Mesendoderm (in vitro differentiated cells): ENCODE data around the gene CTNNA3.

Source experiments
- DNase-seq: peaks from one replicate; pipeline ENCODE4 v3.0.0; 2013
- H2AK5ac ChIP-seq: 2 replicates; pipeline ENCODE4 v1.6.1; 2013; ENCODE audit warnings: low read length, inconsistent platforms
- H2BK120ac ChIP-seq: 2 replicates; pipeline ENCODE4 v1.6.1; 2013; ENCODE audit warnings: low read depth, mild to moderate bottlenecking, low read length, moderate library complexity, mixed read lengths
- H2BK15ac ChIP-seq: replicated peaks from 2 replicates; pipeline ENCODE4 v1.6.1; 2013; ENCODE audit warnings: low read depth, mild to moderate bottlenecking, moderate library complexity
- H2BK5ac ChIP-seq: 2 replicates; pipeline ENCODE4 v1.6.1; 2013; ENCODE audit warnings: low read length, inconsistent platforms
- H3K18ac ChIP-seq: 2 replicates; pipeline ENCODE4 v1.6.1; 2013; ENCODE audit warnings: mild to moderate bottlenecking, low read length, mixed read lengths
- H3K23ac ChIP-seq: one replicate; pipeline ENCODE4 v1.6.1; 2013; ENCODE audit warnings: low read length
- H3K27ac ChIP-seq: 2 replicates; pipeline ENCODE4 v1.5.1; 2013; ENCODE audit warnings: low read depth, mild to moderate bottlenecking, inconsistent platforms, low read length, moderate library complexity
- H3K27me3 ChIP-seq: 2 replicates; pipeline ENCODE4 v1.6.1; 2013; ENCODE audit warnings: low read length, control low read depth, mild to moderate bottlenecking, inconsistent platforms; ENCODE audit not compliant: insufficient read depth, poor library complexity
- H3K36me3 ChIP-seq: 2 replicates; pipeline ENCODE4 v1.6.1; 2013; ENCODE audit warnings: low read length, inconsistent platforms; ENCODE audit not compliant: control insufficient read depth, insufficient read depth
- H3K4ac ChIP-seq: one replicate; pipeline ENCODE4 v1.6.1; 2013; ENCODE audit warnings: low read depth, mild to moderate bottlenecking, low read length, moderate library complexity
- H3K4me1 ChIP-seq: 2 replicates; pipeline ENCODE4 v1.6.1; 2013; ENCODE audit warnings: low read depth, low read length, inconsistent platforms; ENCODE audit not compliant: control insufficient read depth
- H3K4me2 ChIP-seq: 2 replicates; pipeline ENCODE4 v1.6.1; 2013; ENCODE audit warnings: low read length
- H3K4me3 ChIP-seq: 2 replicates; pipeline ENCODE4 v1.5.1; 2013; ENCODE audit warnings: mild to moderate bottlenecking, low read length
- H3K56ac ChIP-seq: one replicate; pipeline ENCODE4 v1.6.1; 2013; ENCODE audit warnings: low read length
- H3K79me1 ChIP-seq: 2 replicates; pipeline ENCODE4 v1.6.1; 2013; ENCODE audit warnings: low read length, inconsistent platforms
- H3K79me2 ChIP-seq: 2 replicates; pipeline ENCODE4 v1.6.1; 2013; ENCODE audit warnings: mild to moderate bottlenecking, low read length; ENCODE audit not compliant: control insufficient read depth, insufficient read depth
- H3K9ac ChIP-seq: 2 replicates; pipeline ENCODE4 v1.6.1; 2013; ENCODE audit warnings: low read length, inconsistent platforms
- H4K5ac ChIP-seq: one replicate; pipeline ENCODE4 v1.6.1; 2013; ENCODE audit warnings: low read length
- H4K8ac ChIP-seq: one replicate; pipeline ENCODE4 v1.6.1; 2013; ENCODE audit warnings: low read depth, mild to moderate bottlenecking, control low read depth, low read length, moderate library complexity
- WGBS: extraction: QIAGEN DNeasy Blood & Tissue Kit; methylation state at CpG from one replicate; pipeline ENCODE4 v1.1.7; 2013; ENCODE audit warnings: low lambda C conversion rate, missing lambda C conversion rate; ENCODE audit not compliant: insufficient coverage; ENCODE audit errors: extremely low coverage; 5-methylcytosine and 5-hydroxymethylcytosine counted together

Gene CTNNA3

GRCh38 chr10:66026321-66026720 lies 1669.7 kb downstream of the CTNNA3 start:
- Histone ChIP-seq H4K8ac (no peak overlapping the region), H3K4me2 (no peak overlapping the region), H3K23ac (no peak overlapping the region), H2AK5ac (no peak overlapping the region), H3K79me1 (no peaks in the 10 kb centered on the region), H3K9ac (no peak overlapping the region), H3K56ac (no peak overlapping the region), H3K27ac (no peak overlapping the region), H3K79me2 (no peaks in the 10 kb centered on the region), H3K18ac (no peak overlapping the region), H3K36me3 (no peaks in the 10 kb centered on the region), H3K27me3 (no peaks in the 10 kb centered on the region), H3K4me3 (no peak overlapping the region), H4K5ac (no peak overlapping the region), H3K4ac (no peak overlapping the region), H3K4me1 (no peaks in the 10 kb centered on the region), H2BK120ac (no peak overlapping the region), H2BK15ac (no peak overlapping the region), H2BK5ac (no peak overlapping the region)
- no peak for DNase-seq
- no CpG with 5 or more reads among the region's 2 CpGs for WGBS

GRCh38 chr10:66025186-66025585 lies 1670.8 kb downstream of the CTNNA3 start:
- H4K8ac ChIP-seq, result no peak overlapping the region
- no peaks in the 10 kb centered on the region for H3K79me2 ChIP-seq
- no peak overlapping the region for H2BK15ac ChIP-seq
- no peak overlapping the region for H2BK120ac ChIP-seq
- no peaks in the 10 kb centered on the region for H3K27me3 ChIP-seq
- H3K79me1 ChIP-seq, result no peaks in the 10 kb centered on the region
- no peak overlapping the region for H4K5ac ChIP-seq
- H3K18ac ChIP-seq, result no peak overlapping the region
- H3K36me3 ChIP-seq, result no peaks in the 10 kb centered on the region
- H3K56ac ChIP-seq, result no peak overlapping the region
- no peak overlapping the region for H2AK5ac ChIP-seq
- H3K4me3 ChIP-seq, result no peak overlapping the region
- no peak overlapping the region for H3K9ac ChIP-seq
- no peak for DNase-seq
- no peak overlapping the region for H3K23ac ChIP-seq
- H2BK5ac ChIP-seq, result no peak overlapping the region
- H3K4me2 ChIP-seq, result no peak overlapping the region
- H3K27ac ChIP-seq, result no peak overlapping the region
- H3K4me1 ChIP-seq, result no peaks in the 10 kb centered on the region
- H3K4ac ChIP-seq, result no peak overlapping the region

GRCh38 chr10:66021423-66021822 lies 1674.6 kb downstream of the CTNNA3 start:
- H3K4me3 ChIP-seq, result no peak overlapping the region
- WGBS, result no CpG with 5 or more reads among the region's 2 CpGs
- H3K36me3 ChIP-seq, result no peaks in the 10 kb centered on the region
- no peak overlapping the region for H3K4me2 ChIP-seq
- no peak overlapping the region for H3K9ac ChIP-seq
- no peak overlapping the region for H3K18ac ChIP-seq
- H3K79me2 ChIP-seq, result no peaks in the 10 kb centered on the region
- no peak overlapping the region for H2AK5ac ChIP-seq
- H3K56ac ChIP-seq, result no peak overlapping the region
- no peak for DNase-seq
- no peak overlapping the region for H4K5ac ChIP-seq
- no peak overlapping the region for H3K23ac ChIP-seq
- H3K27ac ChIP-seq, result no peak overlapping the region
- H4K8ac ChIP-seq, result no peak overlapping the region
- H2BK120ac ChIP-seq, result no peak overlapping the region
- no peaks in the 10 kb centered on the region for H3K27me3 ChIP-seq
- H2BK5ac ChIP-seq, result no peak overlapping the region
- no peak overlapping the region for H2BK15ac ChIP-seq
- H3K4me1 ChIP-seq, result no peaks in the 10 kb centered on the region
- no peak overlapping the region for H3K4ac ChIP-seq
- no peaks in the 10 kb centered on the region for H3K79me1 ChIP-seq

- Histone ChIP-seq H3K79me2 (no peaks in the 10 kb centered on the region), H3K27ac (no peak overlapping the region), H3K9ac (no peak overlapping the region), H3K79me1 (no peaks in the 10 kb centered on the region), H2AK5ac (no peak overlapping the region), H3K4ac (no peak overlapping the region), H3K18ac (no peak overlapping the region), H4K8ac (no peak overlapping the region), H4K5ac (no peak overlapping the region), H2BK120ac (no peak overlapping the region), H2BK5ac (no peak overlapping the region), H3K23ac (no peak overlapping the region), H3K27me3 (no peaks in the 10 kb centered on the region), H3K4me2 (no peak overlapping the region), H3K36me3 (no peaks in the 10 kb centered on the region), H3K56ac (no peak overlapping the region), H3K4me3 (no peak overlapping the region), H2BK15ac (no peak overlapping the region), H3K4me1 (no peaks in the 10 kb centered on the region)
- no CpG with 5 or more reads among the region's 5 CpGs for WGBS
- no peak for DNase-seq
Observed at GRCh38 chr10:66008221-66008620, 1687.8 kb downstream of the CTNNA3 start.

- no peak overlapping the region for H4K8ac ChIP-seq
- H3K79me1 ChIP-seq, result no peaks in the 10 kb centered on the region
- H3K4me2 ChIP-seq, result no peak overlapping the region
- H2BK120ac ChIP-seq, result no peak overlapping the region
- H3K27ac ChIP-seq, result no peak overlapping the region
- no peaks in the 10 kb centered on the region for H3K36me3 ChIP-seq
- no peak overlapping the region for H3K4ac ChIP-seq
- H2BK15ac ChIP-seq, result no peak overlapping the region
- no peaks in the 10 kb centered on the region for H3K79me2 ChIP-seq
- H3K56ac ChIP-seq, result no peak overlapping the region
- H4K5ac ChIP-seq, result no peak overlapping the region
- H3K27me3 ChIP-seq, result no peaks in the 10 kb centered on the region
- DNase-seq, result no peak
- no CpG with 5 or more reads among the region's 4 CpGs for WGBS
- H2AK5ac ChIP-seq, result no peak overlapping the region
- no peak overlapping the region for H3K9ac ChIP-seq
- no peak overlapping the region for H3K4me3 ChIP-seq
- no peak overlapping the region for H3K23ac ChIP-seq
- H2BK5ac ChIP-seq, result no peak overlapping the region
- H3K4me1 ChIP-seq, result no peaks in the 10 kb centered on the region
- no peak overlapping the region for H3K18ac ChIP-seq
Observed at GRCh38 chr10:66006411-66006810, 1689.6 kb downstream of the CTNNA3 start.

GRCh38 chr10:65993451-65993850 lies 1702.5 kb downstream of the CTNNA3 start:
- H3K18ac ChIP-seq, result no peak overlapping the region
- no peak overlapping the region for H3K4me2 ChIP-seq
- no peak overlapping the region for H4K8ac ChIP-seq
- H3K27me3 ChIP-seq, result no peaks in the 10 kb centered on the region
- no peak overlapping the region for H3K4ac ChIP-seq
- no peak overlapping the region for H2BK120ac ChIP-seq
- H3K4me3 ChIP-seq, result no peak overlapping the region
- no peak overlapping the region for H2BK5ac ChIP-seq
- no peak overlapping the region for H2AK5ac ChIP-seq
- no peak for DNase-seq
- no peaks in the 10 kb centered on the region for H3K36me3 ChIP-seq
- no peaks in the 10 kb centered on the region for H3K79me1 ChIP-seq
- H3K23ac ChIP-seq, result no peak overlapping the region
- no peak overlapping the region for H4K5ac ChIP-seq
- H3K27ac ChIP-seq, result no peak overlapping the region
- H3K79me2 ChIP-seq, result no peaks in the 10 kb centered on the region
- no peak overlapping the region for H3K56ac ChIP-seq
- H3K4me1 ChIP-seq, result no peaks in the 10 kb centered on the region
- H3K9ac ChIP-seq, result no peak overlapping the region
- no peak overlapping the region for H2BK15ac ChIP-seq
